ENCODE results near the gene NSDHL.
"Not testable (repeated sequence)": the region's sequence is repeated elsewhere in the genome, so short reads cannot be mapped to it uniquely, and the experiment has no call there.

Gene NSDHL

GRCh38 chrX:152899874-152900719 is 69.2 kb downstream of the NSDHL start:
- no peak for TF ChIP-seq JUND (IDR thresholded peaks at IDR 0.05; ENCODE audit: low read depth)
- in situ Hi-C loops (cut with HindIII; ENCODE audit: low pct_unique_long_range_greater_than_20kb, low sequenced_read_pairs), result no loop called here

GRCh38 chrX:152900937-152901445 is 70.1 kb downstream of the NSDHL start:
- DNase-seq (ENCODE audit: low read depth in 1 of 2, low spot score in 1 of 2), result no peak
- TF ChIP-seq JUND (IDR thresholded peaks at IDR 0.05; ENCODE audit: low read depth), result no peak

More at GRCh38 chrX:152899874-152900719, 69.2 kb downstream of the NSDHL start:
- no peak for DNase-seq (ENCODE audit: low read depth in 1 of 2, low spot score in 1 of 2)

GRCh38 chrX:152901816-152902501 is 71.1 kb downstream of the NSDHL start:
- DNase-seq (ENCODE audit: low read depth in 1 of 2, low spot score in 1 of 2), result no peak
- TF ChIP-seq JUND (IDR thresholded peaks at IDR 0.05; ENCODE audit: low read depth), result no peak
- in situ Hi-C loops (cut with HindIII; ENCODE audit: low pct_unique_long_range_greater_than_20kb, low sequenced_read_pairs), result no loop called here

More at GRCh38 chrX:152900937-152901445, 70.1 kb downstream of the NSDHL start:
- in situ Hi-C loops (cut with HindIII; ENCODE audit: low pct_unique_long_range_greater_than_20kb, low sequenced_read_pairs), result no loop called here

GRCh38 chrX:152902502-152902820 is 71.6 kb downstream of the NSDHL start:
- DNase-seq (ENCODE audit: low read depth in 1 of 2, low spot score in 1 of 2), result no peak
- no peak for TF ChIP-seq JUND (IDR thresholded peaks at IDR 0.05; ENCODE audit: low read depth)
- in situ Hi-C loops (cut with HindIII; ENCODE audit: low pct_unique_long_range_greater_than_20kb, low sequenced_read_pairs), result no loop called here

- TF ChIP-seq JUND (IDR thresholded peaks at IDR 0.05; ENCODE audit: low read depth), result no peak
- in situ Hi-C loops (cut with HindIII; ENCODE audit: low pct_unique_long_range_greater_than_20kb, low sequenced_read_pairs), result no loop called here
- DNase-seq (ENCODE audit: low read depth in 1 of 2, low spot score in 1 of 2), result no peak
These were observed 72.7 kb downstream of the NSDHL start for GRCh38 chrX:152903589-152903988.

GRCh38 chrX:152904151-152905080 is 73.6 kb downstream of the NSDHL start:
- no peak for TF ChIP-seq JUND (IDR thresholded peaks at IDR 0.05; ENCODE audit: low read depth)
- peak; percentile 46 to 48 for DNase-seq (ENCODE audit: low read depth in 1 of 2, low spot score in 1 of 2)
- in situ Hi-C loops (cut with HindIII; ENCODE audit: low pct_unique_long_range_greater_than_20kb, low sequenced_read_pairs), result no loop called here

- DNase-seq (ENCODE audit: low read depth in 1 of 2, low spot score in 1 of 2), result no peak
- in situ Hi-C loops (cut with HindIII; ENCODE audit: low pct_unique_long_range_greater_than_20kb, low sequenced_read_pairs), result no loop called here
- TF ChIP-seq JUND (IDR thresholded peaks at IDR 0.05; ENCODE audit: low read depth), result no peak
These were observed 74.2 kb downstream of the NSDHL start for GRCh38 chrX:152905081-152905420.

GRCh38 chrX:152907084-152907651 is 76.3 kb downstream of the NSDHL start:
- DNase-seq (ENCODE audit: low read depth in 1 of 2, low spot score in 1 of 2), result no peak
- in situ Hi-C loops (cut with HindIII; ENCODE audit: low pct_unique_long_range_greater_than_20kb, low sequenced_read_pairs), result no loop called here
- no peak for TF ChIP-seq JUND (IDR thresholded peaks at IDR 0.05; ENCODE audit: low read depth)

- DNase-seq (ENCODE audit: low read depth in 1 of 2, low spot score in 1 of 2), result no peak
- in situ Hi-C loops (cut with HindIII; ENCODE audit: low pct_unique_long_range_greater_than_20kb, low sequenced_read_pairs), result no loop called here
- no peak for TF ChIP-seq JUND (IDR thresholded peaks at IDR 0.05; ENCODE audit: low read depth)
These were observed 77.6 kb downstream of the NSDHL start for GRCh38 chrX:152908486-152908885.

- in situ Hi-C loops (cut with HindIII; ENCODE audit: low pct_unique_long_range_greater_than_20kb, low sequenced_read_pairs); DNase-seq (ENCODE audit: low read depth in 1 of 2, low spot score in 1 of 2): not testable (repeated sequence)
These were observed 79.2 kb downstream of the NSDHL start for GRCh38 chrX:152910018-152910417.

- in situ Hi-C loops (cut with HindIII; ENCODE audit: low pct_unique_long_range_greater_than_20kb, low sequenced_read_pairs), result no loop called here
- no peak for TF ChIP-seq JUND (IDR thresholded peaks at IDR 0.05; ENCODE audit: low read depth)
- no peak for DNase-seq (ENCODE audit: low read depth in 1 of 2, low spot score in 1 of 2)
These were observed 81.2 kb downstream of the NSDHL start for GRCh38 chrX:152912106-152912505.

- in situ Hi-C loops (cut with HindIII; ENCODE audit: low pct_unique_long_range_greater_than_20kb, low sequenced_read_pairs), result no loop called here
- no peak for TF ChIP-seq JUND (IDR thresholded peaks at IDR 0.05; ENCODE audit: low read depth)
- DNase-seq (ENCODE audit: low read depth in 1 of 2, low spot score in 1 of 2), result no peak
These were observed 81.8 kb downstream of the NSDHL start for GRCh38 chrX:152912641-152913040.
